Measurements from ENCODE around the gene GET3. TPM values are rescaled to one million over a fixed set of nuclear protein-coding genes. Genes with fewer than 3 reads are reported as not detected.

Gene GET3
- total and polyA plus RNA-seq, 2 of the 4 experiments (the other 2 are of a cell fraction), result 129 to 152 TPM

GRCh38 chr19:12703046-12703445, 34.3 kb upstream of the GET3 start:
- no peak overlapping the region for H2BK15ac ChIP-seq (ENCODE audit: low read depth, low read length)
- no peaks in the 10 kb centered on the region for H3K27me3 ChIP-seq (ENCODE audit: control insufficient read depth, insufficient read depth, low read length)
- H2AFZ ChIP-seq (replicated peaks; ENCODE audit: low read length, poor library complexity), result no peak overlapping the region
- no peak overlapping the region for H3K4me3 ChIP-seq (ENCODE audit: insufficient read depth, low read depth, low read length)
- no peak overlapping the region for H3K56ac ChIP-seq (ENCODE audit: extremely low read depth, insufficient read depth, low read length)
- peaks cover 75% of the 10 kb centered on the region for H3K36me3 ChIP-seq (ENCODE audit: control insufficient read depth, insufficient read depth, low read length)
- no peak overlapping the region for H3K4ac ChIP-seq (ENCODE audit: low read depth, low read length)
- ATAC-seq (ENCODE audit: low read depth) (peak; percentile 79), DNase-seq (peak; percentile 43)
- H2AK9ac ChIP-seq (replicated peaks; ENCODE audit: low read depth, low read length, poor library complexity), result no peak overlapping the region
- no peak overlapping the region for H3K14ac ChIP-seq (replicated peaks; ENCODE audit: low read depth, low read length)
- in situ Hi-C loops (cut with MboI; ENCODE audit: low sequenced_read_pairs) (no loop called here), intact Hi-C loops (cut with micrococcal nuclease) (no loop called here), dilution Hi-C loops (cut with HindIII; ENCODE audit: low sequenced_read_pairs, unreplicated experiment) (no loop called here)
- POLR2A ChIA-PET (ENCODE audit: unreplicated experiment), result no interaction called here
- no peak overlapping the region for H4K8ac ChIP-seq (ENCODE audit: low read depth in 2 of 2, low read length in 2 of 2)
- H2BK20ac ChIP-seq (ENCODE audit: low read depth, low read length), result no peak overlapping the region
- no peak overlapping the region for H2BK120ac ChIP-seq (ENCODE audit: low read depth, low read length)
- no peak overlapping the region for H2AK5ac ChIP-seq (ENCODE audit: low read depth, low read length)
- no peak overlapping the region for H3K4me2 ChIP-seq (ENCODE audit: low read depth, low read length)
- H3K18ac ChIP-seq (ENCODE audit: low read depth, low read length), result no peak overlapping the region
- H3K23ac ChIP-seq (ENCODE audit: low read depth, low read length), result no peak overlapping the region
- H2BK5ac ChIP-seq (ENCODE audit: low read depth, low read length, poor library complexity, severe bottlenecking), result no peak overlapping the region
- H4K91ac ChIP-seq (ENCODE audit: insufficient read depth, low read depth, low read length), result no peak overlapping the region
- H4K20me1 ChIP-seq (ENCODE audit: insufficient read depth, low read length), result peaks cover 14% of the 10 kb centered on the region
- WGBS, 2 experiments (ENCODE audit: extremely low coverage in 2 of 2, insufficient read length in 1 of 2), result 73% methylated on average over 5 of the region's 9 CpGs; no CpG with 5 or more reads in 1 of the 2 experiments
- CTCF ChIA-PET, result no interaction called here
- peaks cover 5 to 18% of the 10 kb centered on the region in 2 experiments for H3K79me1 ChIP-seq (ENCODE audit: low read depth in 1 of 2, low read length in 2 of 2)
- H3K9me3 ChIP-seq (ENCODE audit: control insufficient read depth, insufficient read depth, low read length), result no peaks in the 10 kb centered on the region
- BruUV-seq (replicated peaks), result no TSS peak
- TF ChIP-seq CHD1 (IDR thresholded peaks at IDR 0.05; ENCODE audit: low read depth, low read length) (no peak), POLR2A (IDR thresholded peaks at IDR 0.05; ENCODE audit: low read depth, low read length) (no peak), CTCF (conservative IDR thresholded peaks at IDR 0.05; ENCODE audit: low read depth, low read length) (no peak), NFE2L2 (IDR thresholded peaks at IDR 0.05; ENCODE audit: low read depth, low read length) (no peak), ELK1 (IDR thresholded peaks at IDR 0.05; ENCODE audit: borderline replicate concordance, low read depth, low read length) (no peak)
- H3K9me1 ChIP-seq (ENCODE audit: insufficient read depth, low read length), result no peaks in the 10 kb centered on the region
- no peak overlapping the region for H4K5ac ChIP-seq (ENCODE audit: low read depth, low read length)
- no peak overlapping the region for H3K9ac ChIP-seq (ENCODE audit: low read depth, low read length)
- H3K27ac ChIP-seq (ENCODE audit: insufficient read depth, low read length), result no peak overlapping the region
- no peaks in the 10 kb centered on the region for H3K4me1 ChIP-seq (ENCODE audit: control insufficient read depth, insufficient read depth, low read length)
